Left cardiac atrium (tissue), 4 donors: ENCODE results near the gene CBFB. TPM values are rescaled to one million over a fixed set of nuclear protein-coding genes. Genes with fewer than 3 reads are reported as not detected.
"Not testable (repeated sequence)": the region's sequence is repeated elsewhere in the genome, so short reads cannot be mapped to it uniquely, and the experiment has no call there.

Experiments used
- ATAC-seq, 2 donors: fragments of 200-7000 bp; cut with Tn5 transposase; one replicate each; pipeline ENCODE4 v1.9.1; 2020; ENCODE audit warnings: mild to moderate bottlenecking in 2 of 2, moderate library complexity in 2 of 2
- DNase-seq: peaks from one replicate; pipeline ENCODE4 v3.0.0-alpha.2; 2020
- intact Hi-C, 2 donors: fragments of 100-400 bp; cut with DNase I; formaldehyde crosslinking; loops; one replicate each; pipeline versions ENCODE4 v1.14.1 to v1.15.1; 2022 to 2023
- total RNA-seq, 2 donors: library from RNA; stranded (reverse); fragmentation: NEBNext Ultra II Directional; extraction: Animal tissue kit (Norgen Biotek cat#: 25700); gene quantifications; one replicate each; pipeline ENCODE4 v1.2.1, GENCODE V29; 2021
- donor health status: DM: no; HTN: yes; CAD: no.
- donor health status: DM: no; HTN: yes; CAD: no; lungs with severe emphysema.
- donor health status: DM: yes; HTN: yes; CAD: no.
- donor health status: Dilated cardiomyopathy.

CBFB gene
- total RNA-seq, 2 donors from 2014 or later: 29.2 to 34.6 TPM

- no peak for ATAC-seq
- DNase-seq: no peak
- intact Hi-C loops: no loop called here
These were observed 6.4 kb downstream of the CBFB start for GRCh38 chr16:67035364-67035763.

DNA sequence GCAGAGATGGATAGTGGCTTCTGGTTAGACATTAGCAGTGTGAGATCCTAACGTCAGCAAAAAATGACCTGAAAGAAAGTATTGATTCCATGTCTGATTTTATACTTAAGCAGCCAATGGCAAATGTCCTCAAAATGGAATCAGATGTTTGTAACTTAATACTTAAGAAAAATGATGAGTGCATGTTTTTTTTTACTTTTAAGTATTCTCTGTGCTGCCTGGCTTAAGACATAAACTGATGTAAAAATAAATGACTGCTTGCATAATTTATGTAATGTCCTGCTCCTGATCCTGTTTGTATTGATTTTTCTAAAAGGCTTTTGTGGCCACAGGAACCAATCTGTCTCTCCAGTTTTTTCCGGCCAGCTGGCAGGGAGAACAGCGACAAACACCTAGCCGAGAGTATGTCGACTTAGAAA, 7.4 kb downstream of the CBFB start:
- ATAC-seq (no peak), DNase-seq (no peak)
- intact Hi-C loops: no loop called here

GRCh38 chr16:67039260-67040020, 10.5 kb downstream of the CBFB start:
- intact Hi-C loops: no loop called here
- no peak for ATAC-seq
- DNase-seq: no peak

- ATAC-seq (no peak), DNase-seq (no peak)
- intact Hi-C loops: no loop called here
These were observed 11.2 kb downstream of the CBFB start for GRCh38 chr16:67040166-67040565.

GRCh38 chr16:67040906-67041305, 12.0 kb downstream of the CBFB start:
- ATAC-seq: no peak
- intact Hi-C loops: no loop called here
- DNase-seq: no peak

DNA sequence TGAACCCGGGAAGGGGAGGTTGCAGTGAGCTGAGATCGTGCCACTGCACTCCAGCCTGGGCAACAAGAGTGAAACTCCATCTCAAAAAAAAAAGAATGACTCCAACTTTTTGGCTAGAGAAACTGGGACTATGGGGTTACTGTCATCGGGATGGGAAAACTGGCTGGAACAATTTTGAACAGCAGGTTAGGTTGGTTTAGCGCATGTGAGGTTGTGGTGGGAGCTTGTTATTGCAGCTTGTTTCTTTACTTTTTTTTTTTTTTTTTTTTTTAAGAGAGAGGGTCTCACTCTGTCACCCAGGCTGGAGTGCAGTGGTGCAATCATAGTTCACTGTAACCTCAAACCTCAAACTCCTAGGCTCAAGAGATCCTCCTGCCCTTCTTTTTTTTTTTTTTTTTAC, 12.6 kb downstream of the CBFB start:
- ATAC-seq, intact Hi-C loops, DNase-seq: not testable (repeated sequence)

DNA sequence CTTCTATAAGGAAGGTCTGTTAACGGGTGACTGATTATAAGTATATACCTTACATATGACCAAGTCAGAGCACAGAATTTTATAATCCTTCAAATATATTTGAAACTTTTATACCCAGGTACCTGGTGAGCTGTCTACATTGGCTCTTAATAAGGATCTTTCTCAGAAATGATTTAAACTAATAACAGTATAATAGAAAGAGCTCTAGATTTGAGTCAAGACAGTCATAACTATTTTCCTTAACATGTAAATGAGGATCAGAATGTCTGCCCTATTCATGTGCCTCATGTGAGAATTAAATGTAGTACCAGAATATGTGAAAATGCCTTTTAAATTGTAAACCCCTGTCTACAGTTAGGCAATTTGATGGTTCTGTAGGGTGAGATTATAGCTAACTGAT, 14.5 kb downstream of the CBFB start:
- ATAC-seq (no peak), DNase-seq (no peak)
- intact Hi-C loops: no loop called here

- intact Hi-C loops: no loop called here
- no peak for DNase-seq
- ATAC-seq: no peak
These were observed 21.8 kb downstream of the CBFB start for GRCh38 chr16:67050796-67051195.

GRCh38 chr16:67052399-67052798, 23.4 kb downstream of the CBFB start:
- DNase-seq: no peak
- intact Hi-C loops: no loop called here
- no peak for ATAC-seq

- no peak for DNase-seq
- no peak for ATAC-seq
- intact Hi-C loops: no loop called here
These were observed 24.9 kb downstream of the CBFB start for GRCh38 chr16:67053767-67054334.

- ATAC-seq: no peak
- intact Hi-C loops: no loop called here
These were observed 26.0 kb downstream of the CBFB start for GRCh38 chr16:67054901-67055300.

DNA sequence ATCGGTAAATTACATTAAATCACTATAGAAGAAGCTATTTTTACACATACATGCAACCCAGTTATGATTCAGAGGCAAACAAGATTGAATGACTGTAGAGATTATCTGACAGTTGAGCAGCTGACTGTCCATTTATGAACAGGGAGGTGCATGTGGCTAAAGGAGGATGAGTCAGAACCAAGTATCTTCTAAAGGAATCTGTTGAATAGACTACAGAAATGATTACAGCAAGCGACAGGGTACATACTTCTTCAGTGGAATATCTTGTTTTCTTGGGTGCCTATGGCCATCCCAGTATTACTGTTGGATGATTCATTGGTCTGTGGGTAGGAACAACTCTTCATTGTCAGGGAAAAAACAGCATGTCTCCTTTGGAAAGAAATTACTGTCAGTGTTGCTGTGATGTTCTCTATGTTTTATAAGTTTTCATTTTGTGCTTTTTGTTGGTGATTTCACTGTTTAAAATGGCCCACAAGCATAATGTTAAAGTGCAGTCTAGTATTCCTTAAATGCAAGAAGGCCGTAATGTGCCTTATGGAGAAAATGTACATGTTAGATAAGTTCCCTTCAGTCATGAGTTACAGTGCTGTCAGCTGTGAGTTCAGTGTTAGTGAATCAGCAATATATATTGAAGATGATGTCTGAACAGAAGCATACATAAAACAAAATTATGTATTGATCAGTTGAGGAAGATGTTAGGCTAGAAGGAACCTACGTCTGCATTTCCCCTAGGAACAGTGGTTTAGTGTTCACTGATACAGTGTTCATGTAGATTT, 27.0 kb downstream of the CBFB start:
- intact Hi-C loops: no loop called here
- ATAC-seq (peak in 1 of 2 donors; percentile 93), DNase-seq (no peak)

More at GRCh38 chr16:67054901-67055300, 26.0 kb downstream of the CBFB start:
- no peak for DNase-seq

- DNase-seq: no peak
- ATAC-seq: no peak
- intact Hi-C loops: no loop called here
These were observed 34.1 kb downstream of the CBFB start for GRCh38 chr16:67063008-67063407.

DNA sequence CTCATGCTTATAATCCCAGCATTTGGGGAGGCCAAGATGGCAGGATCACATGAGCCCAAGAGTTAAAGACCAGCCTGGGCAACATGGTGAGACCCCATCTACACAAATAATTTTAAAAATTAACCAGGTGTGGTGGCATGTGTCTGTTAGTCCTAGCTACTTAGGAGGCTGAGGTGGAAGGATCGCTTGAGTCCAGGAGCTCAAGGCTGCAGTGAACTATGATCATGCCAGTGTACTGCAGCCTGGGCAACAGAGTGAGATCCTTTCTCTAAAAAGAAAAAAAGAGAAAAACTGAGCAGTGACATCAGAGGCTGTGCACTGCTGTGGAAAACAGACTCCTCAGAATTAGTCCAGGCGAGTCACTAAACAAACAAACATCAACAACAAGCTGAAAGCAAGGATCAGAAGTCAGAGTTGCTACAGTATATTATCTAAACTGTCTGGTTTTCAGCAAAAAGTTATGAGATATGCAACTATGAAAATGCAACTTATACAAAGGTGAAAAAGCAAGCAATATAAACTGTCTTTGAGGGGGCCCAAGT, 39.3 kb downstream of the CBFB start:
- intact Hi-C loops: no loop called here
- DNase-seq: no peak
- no peak for ATAC-seq

GRCh38 chr16:67071476-67072048, 42.6 kb downstream of the CBFB start:
- intact Hi-C loops: no loop called here
- no peak for ATAC-seq
- DNase-seq: no peak

DNA sequence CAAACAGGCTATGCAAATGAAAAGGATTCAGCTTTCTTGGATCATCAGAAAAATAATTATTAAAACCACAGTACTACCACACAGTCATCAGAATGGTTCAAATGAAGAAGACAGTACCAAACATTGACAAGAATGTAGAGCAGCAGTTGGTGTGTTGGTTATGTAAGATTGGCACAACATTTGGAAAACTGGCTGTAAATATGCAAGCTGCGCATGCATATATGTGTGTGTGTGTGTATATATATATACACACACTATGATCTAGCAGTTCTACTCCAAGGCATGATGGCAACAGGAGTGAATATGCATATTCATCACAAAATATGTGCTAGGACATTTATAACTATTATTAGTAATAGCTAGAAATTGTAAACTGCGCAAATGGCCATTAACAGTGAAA, 46.4 kb downstream of the CBFB start:
- DNase-seq (no peak), ATAC-seq (no peak)
- intact Hi-C loops: no loop called here

DNA sequence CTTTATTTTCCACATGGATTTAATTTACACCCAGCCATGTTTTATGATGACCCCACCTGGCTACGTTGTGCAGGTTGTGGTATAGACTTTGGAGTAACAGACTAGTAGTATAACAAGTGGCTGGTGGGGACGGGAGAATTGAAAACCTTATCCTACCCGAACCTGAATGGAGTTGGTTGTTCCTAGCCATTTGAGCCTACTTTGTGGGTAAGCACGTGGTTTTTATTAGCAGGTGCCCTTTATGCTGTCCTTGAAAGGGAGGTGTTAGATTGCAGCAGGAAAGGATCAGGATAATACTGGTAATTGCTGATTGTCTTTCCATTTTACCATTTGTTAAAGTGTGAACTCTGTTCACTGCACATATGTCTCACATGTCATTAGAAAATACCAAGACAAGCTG, 48.9 kb downstream of the CBFB start:
- DNase-seq (no peak), ATAC-seq (no peak)
- intact Hi-C loops: no loop called here

DNA sequence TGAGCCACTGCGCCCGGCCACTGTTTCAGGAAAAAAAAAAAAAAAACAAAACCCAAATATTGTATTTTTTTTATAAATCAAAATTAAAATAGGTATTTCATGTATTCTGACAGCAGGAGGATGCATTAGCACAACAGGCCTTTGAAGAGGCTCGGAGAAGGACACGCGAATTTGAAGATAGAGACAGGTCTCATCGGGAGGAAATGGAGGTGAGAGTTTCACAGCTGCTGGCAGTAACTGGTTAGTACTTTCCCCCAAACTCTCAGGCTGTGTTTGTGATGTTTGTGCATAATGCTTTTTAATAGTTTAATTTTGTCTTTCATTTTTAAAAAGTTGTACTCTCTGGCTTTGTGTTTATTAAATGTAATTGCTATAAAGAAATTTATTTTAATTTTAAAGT, 53.2 kb downstream of the CBFB start:
- no peak for DNase-seq
- intact Hi-C loops: no loop called here
- no peak for ATAC-seq

GRCh38 chr16:67082891-67083290, 53.9 kb downstream of the CBFB start:
- intact Hi-C loops: no loop called here
- no peak for ATAC-seq
- DNase-seq: no peak
